HepG2 (cell line): Measurements from ENCODE around the gene CLRN2. TPM values are rescaled to one million over a fixed set of nuclear protein-coding genes. Genes with fewer than 3 reads are reported as not detected.

Experiments used
- CC2D1A ChIP-seq: sonication (generic); formaldehyde crosslinking; IDR thresholded peaks from 2 replicates; pipeline ENCODE4 v1.8.1; 2023; ENCODE audit warnings: mild to moderate bottlenecking, missing genetic modification reagents
- CHCHD3 ChIP-seq: sonication (generic); formaldehyde crosslinking; IDR thresholded peaks from 2 replicates; pipeline ENCODE4 v1.8.0; 2022; ENCODE audit warnings: mild to moderate bottlenecking, missing genetic modification reagents, moderate library complexity
- HMG20B ChIP-seq: conservative IDR thresholded peaks from 2 replicates; pipeline ENCODE4 v1.6.1; 2016; ENCODE audit warnings: missing genetic modification reagents, missing compliant biosample characterization
- HNRNPK ChIP-seq: fragments of 200-400 bp; formaldehyde crosslinking; IDR thresholded peaks from 2 replicates; pipeline ENCODE4 v1.6.1; 2018; ENCODE audit warnings: low read length, low read depth, moderate library complexity, mild to moderate bottlenecking; ENCODE audit not compliant: poor library complexity, severe bottlenecking
- KAT8 ChIP-seq: IDR thresholded peaks from 2 replicates; pipeline ENCODE4 v1.6.1; 2016; ENCODE audit warnings: missing genetic modification reagents, missing compliant biosample characterization
- MAFK ChIP-seq, 2 experiments: IDR thresholded peaks in 1 of 2; conservative IDR thresholded peaks in 1 of 2; 2 replicates each; pipeline ENCODE4 v1.6.1; 2011; ENCODE audit warnings: improper control_type of control experiment in 2 of 2, low read length in 2 of 2
- NBN ChIP-seq: fragments of 450-650 bp; conservative IDR thresholded peaks from 2 replicates; pipeline ENCODE4 v1.6.1; 2017
- PHF20 ChIP-seq: sonication (generic); formaldehyde crosslinking; IDR thresholded peaks from 2 replicates; pipeline ENCODE4 v1.5.0; 2020; ENCODE audit warnings: mild to moderate bottlenecking, missing genetic modification reagents
- POGZ ChIP-seq: sonication (generic); formaldehyde crosslinking; IDR thresholded peaks from 2 replicates; pipeline ENCODE4 v1.4.0; 2020; ENCODE audit warnings: mild to moderate bottlenecking, missing genetic modification reagents
- PTBP1 ChIP-seq: fragments of 200-400 bp; formaldehyde crosslinking; IDR thresholded peaks from 2 replicates; pipeline ENCODE4 v1.6.1; 2018; ENCODE audit warnings: low read length, low read depth; ENCODE audit not compliant: poor library complexity, severe bottlenecking
- RORA ChIP-seq: sonication (generic); formaldehyde crosslinking; IDR thresholded peaks from 2 replicates; pipeline ENCODE4 v1.5.0; 2020; ENCODE audit warnings: mild to moderate bottlenecking, missing genetic modification reagents, moderate library complexity
- SRY ChIP-seq: sonication (generic); formaldehyde crosslinking; IDR thresholded peaks from 2 replicates; pipeline ENCODE4 v1.8.0; 2022; ENCODE audit warnings: mild to moderate bottlenecking, missing genetic modification reagents
- TEAD2 ChIP-seq: sonication (generic); formaldehyde crosslinking; IDR thresholded peaks from 2 replicates; pipeline ENCODE4 v1.9.0; 2021; ENCODE audit warnings: missing genetic modification reagents
- YEATS4 ChIP-seq: sonication (generic); formaldehyde crosslinking; IDR thresholded peaks from 2 replicates; pipeline ENCODE4 v1.4.0; 2020; ENCODE audit warnings: missing genetic modification reagents, borderline replicate concordance
- ZNF143 ChIP-seq: sonication (generic); formaldehyde crosslinking; IDR thresholded peaks from 2 replicates; pipeline ENCODE4 v1.4.0; 2020; ENCODE audit warnings: missing genetic modification reagents
- ZNF224 ChIP-seq: sonication (generic); formaldehyde crosslinking; IDR thresholded peaks from 2 replicates; pipeline ENCODE4 v1.5.0; 2020; ENCODE audit warnings: mild to moderate bottlenecking, missing genetic modification reagents
- ZNF337 ChIP-seq: sonication (generic); formaldehyde crosslinking; IDR thresholded peaks from 2 replicates; pipeline ENCODE4 v1.5.1; 2020; ENCODE audit warnings: missing genetic modification reagents, low read depth, mild to moderate bottlenecking, borderline replicate concordance
- ZNF530 ChIP-seq: sonication (generic); formaldehyde crosslinking; IDR thresholded peaks from 2 replicates; pipeline ENCODE4 v1.5.0; 2020; ENCODE audit warnings: low read depth, mild to moderate bottlenecking, missing genetic modification reagents
- ZNF792 ChIP-seq: IDR thresholded peaks from 2 replicates; pipeline ENCODE4 v1.6.1; 2016
- ZNF850 ChIP-seq: sonication (generic); formaldehyde crosslinking; conservative IDR thresholded peaks from 2 replicates; pipeline ENCODE4 v1.9.0; 2021; ENCODE audit warnings: mild to moderate bottlenecking, missing genetic modification reagents
- ZSCAN30 ChIP-seq: sonication (generic); formaldehyde crosslinking; IDR thresholded peaks from 2 replicates; pipeline ENCODE4 v1.5.0; 2020; ENCODE audit warnings: mild to moderate bottlenecking, missing genetic modification reagents
- polyA plus RNA-seq, 8 experiments: library from polyadenylated mRNA; depleted of rRNA in 3 of 8; stranded (reverse) in 7 of 8; unstranded in 1 of 8; fragments of >200 nt; fragmentation: Illumina TruSeq in 4 of 8; extraction: Trizol in 4 of 8; gene quantifications; 2 replicates each; pipeline versions ENCODE4 v1.2.1 to v1.2.3, GENCODE V29; 2011 to 2016; ENCODE audit warnings: low read depth in 4 of 8, missing spikeins in 1 of 8, mixed read lengths in 1 of 8; ENCODE audit not compliant: insufficient read depth in 1 of 8
- total RNA-seq, 5 experiments: library from RNA; depleted of rRNA; stranded (reverse); fragments of >200 nt; fragmentation: Illumina TruSeq; extraction: Trizol; gene quantifications; 2 replicates each; pipeline ENCODE4 v1.2.3, GENCODE V29; 2016; ENCODE audit warnings: low read depth in 1 of 5
- TF ChIP-seq, protein P1 (sequence below): sonication (generic); formaldehyde crosslinking; IDR thresholded peaks from 2 replicates; pipeline ENCODE4 v1.4.0; 2020; ENCODE audit warnings: missing genetic modification reagents
- TF ChIP-seq, protein P2 (sequence below): sonication (generic); formaldehyde crosslinking; IDR thresholded peaks from 2 replicates; pipeline ENCODE4 v1.4.0; 2020; ENCODE audit warnings: missing genetic modification reagents, borderline replicate concordance
- TF ChIP-seq, protein P3 (sequence below): sonication (generic); formaldehyde crosslinking; IDR thresholded peaks from 2 replicates; pipeline ENCODE4 v1.9.0; 2021; ENCODE audit warnings: missing genetic modification reagents, borderline replicate concordance
- TF ChIP-seq, protein P4 (sequence below): IDR thresholded peaks from 2 replicates; pipeline ENCODE4 v1.6.1; 2016; ENCODE audit warnings: missing biosample characterization, missing genetic modification reagents, low read depth
- TF ChIP-seq, protein P5 (sequence below): sonication (generic); formaldehyde crosslinking; IDR thresholded peaks from 2 replicates; pipeline ENCODE4 v1.4.0; 2020; ENCODE audit warnings: missing genetic modification reagents

Gene CLRN2
- total and polyA plus RNA-seq, 2 of the 13 experiments (the other 11 are each of a cell fraction or from before 2014, with no cell fraction given), result not detected

DNA sequence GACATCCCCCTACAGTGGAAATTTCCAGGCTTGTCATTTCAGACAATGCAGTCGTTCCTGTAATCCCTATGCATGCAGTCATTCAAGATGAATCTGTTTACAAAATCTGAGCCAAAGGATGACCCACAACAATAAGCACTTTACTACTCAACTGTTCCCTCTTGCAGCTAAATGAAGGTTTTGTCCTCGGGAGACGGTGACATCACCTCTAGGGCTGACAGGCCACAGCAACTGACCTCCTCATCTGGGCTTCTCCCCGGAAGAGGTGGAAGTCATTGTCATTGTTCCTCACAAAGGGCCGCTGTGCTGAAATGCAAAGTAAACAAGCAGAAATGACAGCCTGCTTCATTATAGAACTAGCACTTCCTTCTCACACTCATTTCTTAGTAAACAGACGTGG lies 29.2 kb downstream of the CLRN2 start (continued):
- TF ChIP-seq POGZ (CRISPR knock-in tag) (no peak), KAT8 (CRISPR knock-in tag) (no peak), ZNF792 (CRISPR knock-in tag) (peak; percentile 73), CHCHD3 (CRISPR knock-in tag) (no peak), ZNF224 (CRISPR knock-in tag) (no peak), CC2D1A (CRISPR knock-in tag) (no peak), ZNF337 (CRISPR knock-in tag) (no peak), PTBP1 (no peak), ZSCAN30 (CRISPR knock-in tag) (no peak), ZNF850 (CRISPR knock-in tag) (no peak), SRY (CRISPR knock-in tag) (no peak), PHF20 (CRISPR knock-in tag) (no peak), ZNF530 (CRISPR knock-in tag) (no peak), YEATS4 (CRISPR knock-in tag) (no peak), NBN (no peak), RORA (CRISPR knock-in tag) (no peak), ZNF143 (CRISPR knock-in tag) (no peak), HMG20B (CRISPR knock-in tag) (peak; percentile 78), TEAD2 (CRISPR knock-in tag) (no peak), HNRNPK (no peak), MAFK (conservative IDR thresholded peaks at IDR 0.05 in 1 of 2, IDR thresholded peaks at IDR 0.05 in 1 of 2; ENCODE audit: low read length in 2 of 2) (no peak; a peak in 1 of 4 replicates)
- TF ChIP-seq, protein P1, sequence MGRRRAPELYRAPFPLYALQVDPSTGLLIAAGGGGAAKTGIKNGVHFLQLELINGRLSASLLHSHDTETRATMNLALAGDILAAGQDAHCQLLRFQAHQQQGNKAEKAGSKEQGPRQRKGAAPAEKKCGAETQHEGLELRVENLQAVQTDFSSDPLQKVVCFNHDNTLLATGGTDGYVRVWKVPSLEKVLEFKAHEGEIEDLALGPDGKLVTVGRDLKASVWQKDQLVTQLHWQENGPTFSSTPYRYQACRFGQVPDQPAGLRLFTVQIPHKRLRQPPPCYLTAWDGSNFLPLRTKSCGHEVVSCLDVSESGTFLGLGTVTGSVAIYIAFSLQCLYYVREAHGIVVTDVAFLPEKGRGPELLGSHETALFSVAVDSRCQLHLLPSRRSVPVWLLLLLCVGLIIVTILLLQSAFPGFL (CRISPR knock-in tag), result no peak
- TF ChIP-seq, protein P2, sequence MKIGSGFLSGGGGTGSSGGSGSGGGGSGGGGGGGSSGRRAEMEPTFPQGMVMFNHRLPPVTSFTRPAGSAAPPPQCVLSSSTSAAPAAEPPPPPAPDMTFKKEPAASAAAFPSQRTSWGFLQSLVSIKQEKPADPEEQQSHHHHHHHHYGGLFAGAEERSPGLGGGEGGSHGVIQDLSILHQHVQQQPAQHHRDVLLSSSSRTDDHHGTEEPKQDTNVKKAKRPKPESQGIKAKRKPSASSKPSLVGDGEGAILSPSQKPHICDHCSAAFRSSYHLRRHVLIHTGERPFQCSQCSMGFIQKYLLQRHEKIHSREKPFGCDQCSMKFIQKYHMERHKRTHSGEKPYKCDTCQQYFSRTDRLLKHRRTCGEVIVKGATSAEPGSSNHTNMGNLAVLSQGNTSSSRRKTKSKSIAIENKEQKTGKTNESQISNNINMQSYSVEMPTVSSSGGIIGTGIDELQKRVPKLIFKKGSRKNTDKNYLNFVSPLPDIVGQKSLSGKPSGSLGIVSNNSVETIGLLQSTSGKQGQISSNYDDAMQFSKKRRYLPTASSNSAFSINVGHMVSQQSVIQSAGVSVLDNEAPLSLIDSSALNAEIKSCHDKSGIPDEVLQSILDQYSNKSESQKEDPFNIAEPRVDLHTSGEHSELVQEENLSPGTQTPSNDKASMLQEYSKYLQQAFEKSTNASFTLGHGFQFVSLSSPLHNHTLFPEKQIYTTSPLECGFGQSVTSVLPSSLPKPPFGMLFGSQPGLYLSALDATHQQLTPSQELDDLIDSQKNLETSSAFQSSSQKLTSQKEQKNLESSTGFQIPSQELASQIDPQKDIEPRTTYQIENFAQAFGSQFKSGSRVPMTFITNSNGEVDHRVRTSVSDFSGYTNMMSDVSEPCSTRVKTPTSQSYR, result no peak
- TF ChIP-seq, protein P3, sequence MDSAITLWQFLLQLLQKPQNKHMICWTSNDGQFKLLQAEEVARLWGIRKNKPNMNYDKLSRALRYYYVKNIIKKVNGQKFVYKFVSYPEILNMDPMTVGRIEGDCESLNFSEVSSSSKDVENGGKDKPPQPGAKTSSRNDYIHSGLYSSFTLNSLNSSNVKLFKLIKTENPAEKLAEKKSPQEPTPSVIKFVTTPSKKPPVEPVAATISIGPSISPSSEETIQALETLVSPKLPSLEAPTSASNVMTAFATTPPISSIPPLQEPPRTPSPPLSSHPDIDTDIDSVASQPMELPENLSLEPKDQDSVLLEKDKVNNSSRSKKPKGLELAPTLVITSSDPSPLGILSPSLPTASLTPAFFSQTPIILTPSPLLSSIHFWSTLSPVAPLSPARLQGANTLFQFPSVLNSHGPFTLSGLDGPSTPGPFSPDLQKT (CRISPR knock-in tag), result no peak
- TF ChIP-seq, protein P4, sequence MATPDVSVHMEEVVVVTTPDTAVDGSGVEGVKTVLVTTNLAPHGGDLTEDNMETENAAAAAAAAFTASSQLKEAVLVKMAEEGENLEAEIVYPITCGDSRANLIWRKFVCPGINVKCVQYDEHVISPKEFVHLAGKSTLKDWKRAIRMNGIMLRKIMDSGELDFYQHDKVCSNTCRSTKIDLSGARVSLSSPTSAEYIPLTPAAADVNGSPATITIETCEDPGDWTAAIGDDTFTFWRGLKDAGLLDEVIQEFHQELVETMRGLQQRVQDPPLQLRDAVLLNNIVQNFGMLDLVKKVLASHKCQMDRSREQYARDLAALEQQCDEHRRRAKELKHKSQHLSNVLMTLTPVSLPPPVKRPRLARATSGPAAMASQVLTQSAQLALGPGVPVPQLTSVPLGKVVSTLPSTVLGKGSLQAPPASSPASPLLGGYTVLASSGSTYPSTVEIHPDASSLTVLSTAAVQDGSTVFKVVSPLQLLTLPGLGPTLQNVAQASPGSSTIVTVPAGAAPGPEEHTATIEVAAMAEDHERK (CRISPR knock-in tag), result no peak
- TF ChIP-seq, protein P5, sequence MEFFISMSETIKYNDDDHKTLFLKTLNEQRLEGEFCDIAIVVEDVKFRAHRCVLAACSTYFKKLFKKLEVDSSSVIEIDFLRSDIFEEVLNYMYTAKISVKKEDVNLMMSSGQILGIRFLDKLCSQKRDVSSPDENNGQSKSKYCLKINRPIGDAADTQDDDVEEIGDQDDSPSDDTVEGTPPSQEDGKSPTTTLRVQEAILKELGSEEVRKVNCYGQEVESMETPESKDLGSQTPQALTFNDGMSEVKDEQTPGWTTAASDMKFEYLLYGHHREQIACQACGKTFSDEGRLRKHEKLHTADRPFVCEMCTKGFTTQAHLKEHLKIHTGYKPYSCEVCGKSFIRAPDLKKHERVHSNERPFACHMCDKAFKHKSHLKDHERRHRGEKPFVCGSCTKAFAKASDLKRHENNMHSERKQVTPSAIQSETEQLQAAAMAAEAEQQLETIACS (CRISPR knock-in tag), result no peak
